Smooth muscle cell (in vitro differentiated cells): ENCODE data around the gene AEBP1. TPM values are rescaled to one million over a fixed set of nuclear protein-coding genes. Genes with fewer than 3 reads are reported as not detected.

Source experiments
- DNase-seq: peaks from one replicate; lab custom pipeline; 2025; ENCODE audit not compliant: unreplicated experiment; lab: John Stamatoyannopoulos, UW
- H2AFZ ChIP-seq: fragments of 200-600 bp; sonication (generic); 2 replicates; pipeline ENCODE4 v1.6.0; 2016; ENCODE audit warnings: antibody characterized with exemption, low read depth, mild to moderate bottlenecking
- H3F3A ChIP-seq: fragments of 200-600 bp; sonication (generic); 2 replicates; pipeline ENCODE4 v1.6.0; 2017; ENCODE audit warnings: antibody characterized with exemption, low read depth
- H3K27ac ChIP-seq: fragments of 200-600 bp; sonication (generic); 2 replicates; pipeline ENCODE4 v1.5.1; 2016; ENCODE audit warnings: low read depth, mild to moderate bottlenecking
- H3K27me3 ChIP-seq: fragments of 200-600 bp; sonication (generic); 2 replicates; pipeline ENCODE4 v1.6.1; 2016; ENCODE audit warnings: low read depth, mild to moderate bottlenecking
- H3K36me3 ChIP-seq: fragments of 200-600 bp; sonication (generic); 2 replicates; pipeline ENCODE4 v1.5.1; 2016; ENCODE audit warnings: low read depth
- H3K4me1 ChIP-seq: fragments of 200-600 bp; sonication (generic); 2 replicates; pipeline ENCODE4 v1.5.1; 2016; ENCODE audit warnings: low read depth
- H3K4me2 ChIP-seq: fragments of 200-600 bp; sonication (generic); 2 replicates; pipeline ENCODE4 v1.6.0; 2016; ENCODE audit warnings: mild to moderate bottlenecking
- H3K4me3 ChIP-seq: fragments of 200-600 bp; sonication (generic); 2 replicates; pipeline ENCODE4 v1.5.1; 2016; ENCODE audit warnings: mild to moderate bottlenecking
- H3K79me2 ChIP-seq: fragments of 200-600 bp; sonication (generic); 2 replicates; pipeline ENCODE4 v1.6.0; 2016; ENCODE audit warnings: low read depth, mild to moderate bottlenecking
- H3K9ac ChIP-seq: fragments of 200-600 bp; sonication (generic); 2 replicates; pipeline ENCODE4 v1.6.0; 2016; ENCODE audit warnings: low read depth
- H3K9me3 ChIP-seq: fragments of 200-600 bp; sonication (generic); replicated peaks from 2 replicates; pipeline ENCODE4 v1.5.1; 2016; ENCODE audit warnings: low read depth
- H4K20me1 ChIP-seq: fragments of 200-600 bp; sonication (generic); 2 replicates; pipeline ENCODE4 v1.6.0; 2016; ENCODE audit warnings: low read depth
- CTCF ChIP-seq: fragments of 200-600 bp; sonication (generic); IDR thresholded peaks from 2 replicates; pipeline ENCODE4 v1.5.1; 2017; ENCODE audit warnings: borderline replicate concordance, mild to moderate bottlenecking, antibody characterized with exemption; ENCODE audit not compliant: insufficient read depth, poor library complexity, severe bottlenecking
- WGBS: methylation state at CpG from one replicate; pipeline ENCODE4 v1.1.7; 2016; ENCODE audit warnings: low lambda C conversion rate; 5-methylcytosine and 5-hydroxymethylcytosine counted together
- polyA plus RNA-seq: library from polyadenylated mRNA; unstranded; fragments of >200 nt; fragmentation: Nextera tagmentation; extraction: Ambion mirVana; gene quantifications from 2 replicates; pipeline ENCODE4 v1.2.1, GENCODE V29; 2016
- total RNA-seq: library from RNA; depleted of rRNA; stranded (reverse); fragments of >200 nt; gene quantifications from 2 replicates; pipeline ENCODE4 v1.2.3, GENCODE V29; 2014

Gene AEBP1
- total and polyA plus RNA-seq, 2 experiments from 2014 or later: 39.7 to 163 TPM

- Histone ChIP-seq H3K4me1 (no peaks in the 10 kb centered on the region), H3K4me2 (no peak overlapping the region), H2AFZ (no peak overlapping the region), H3K79me2 (no peaks in the 10 kb centered on the region), H3K27me3 (no peaks in the 10 kb centered on the region), H3K4me3 (no peak overlapping the region), H3K9ac (no peak overlapping the region), H3K27ac (no peak overlapping the region), H3K9me3 (no peaks in the 10 kb centered on the region), H3F3A (no peaks in the 10 kb centered on the region), H4K20me1 (no peaks in the 10 kb centered on the region), H3K36me3 (no peaks in the 10 kb centered on the region)
- WGBS: 95% methylated on average over 17 of the region's 34 CpGs
- no peak for TF ChIP-seq CTCF
- no peak for DNase-seq
These were observed 9.0 kb downstream of the AEBP1 start for GRCh38 chr7:44112997-44113763.

DNA sequence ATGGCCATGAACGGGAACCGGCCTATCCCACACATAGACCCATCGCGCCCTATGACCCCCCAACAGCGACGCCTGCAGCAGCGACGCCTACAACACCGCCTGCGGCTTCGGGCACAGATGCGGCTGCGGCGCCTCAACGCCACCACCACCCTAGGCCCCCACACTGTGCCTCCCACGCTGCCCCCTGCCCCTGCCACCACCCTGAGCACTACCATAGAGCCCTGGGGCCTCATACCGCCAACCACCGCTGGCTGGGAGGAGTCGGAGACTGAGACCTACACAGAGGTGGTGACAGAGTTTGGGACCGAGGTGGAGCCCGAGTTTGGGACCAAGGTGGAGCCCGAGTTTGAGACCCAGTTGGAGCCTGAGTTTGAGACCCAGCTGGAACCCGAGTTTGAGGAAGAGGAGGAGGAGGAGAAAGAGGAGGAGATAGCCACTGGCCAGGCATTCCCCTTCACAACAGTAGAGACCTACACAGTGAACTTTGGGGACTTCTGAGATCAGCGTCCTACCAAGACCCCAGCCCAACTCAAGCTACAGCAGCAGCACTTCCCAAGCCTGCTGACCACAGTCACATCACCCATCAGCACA lies 9.7 kb downstream of the AEBP1 start:
- no peak overlapping the region for H3K4me2 ChIP-seq
- TF ChIP-seq CTCF: no peak
- H3K79me2 ChIP-seq: no peaks in the 10 kb centered on the region
- no peaks in the 10 kb centered on the region for H3K27me3 ChIP-seq
- H3K9ac ChIP-seq: no peak overlapping the region
- no peaks in the 10 kb centered on the region for H4K20me1 ChIP-seq
- H3F3A ChIP-seq: no peaks in the 10 kb centered on the region
- no peaks in the 10 kb centered on the region for H3K4me1 ChIP-seq
- H3K4me3 ChIP-seq: no peak overlapping the region
- no peak overlapping the region for H3K27ac ChIP-seq
- no peaks in the 10 kb centered on the region for H3K36me3 ChIP-seq
- no peak overlapping the region for H2AFZ ChIP-seq
- no peak for DNase-seq
- no peaks in the 10 kb centered on the region for H3K9me3 ChIP-seq
- WGBS: 94% methylated on average over 24 of the region's 24 CpGs

DNA sequence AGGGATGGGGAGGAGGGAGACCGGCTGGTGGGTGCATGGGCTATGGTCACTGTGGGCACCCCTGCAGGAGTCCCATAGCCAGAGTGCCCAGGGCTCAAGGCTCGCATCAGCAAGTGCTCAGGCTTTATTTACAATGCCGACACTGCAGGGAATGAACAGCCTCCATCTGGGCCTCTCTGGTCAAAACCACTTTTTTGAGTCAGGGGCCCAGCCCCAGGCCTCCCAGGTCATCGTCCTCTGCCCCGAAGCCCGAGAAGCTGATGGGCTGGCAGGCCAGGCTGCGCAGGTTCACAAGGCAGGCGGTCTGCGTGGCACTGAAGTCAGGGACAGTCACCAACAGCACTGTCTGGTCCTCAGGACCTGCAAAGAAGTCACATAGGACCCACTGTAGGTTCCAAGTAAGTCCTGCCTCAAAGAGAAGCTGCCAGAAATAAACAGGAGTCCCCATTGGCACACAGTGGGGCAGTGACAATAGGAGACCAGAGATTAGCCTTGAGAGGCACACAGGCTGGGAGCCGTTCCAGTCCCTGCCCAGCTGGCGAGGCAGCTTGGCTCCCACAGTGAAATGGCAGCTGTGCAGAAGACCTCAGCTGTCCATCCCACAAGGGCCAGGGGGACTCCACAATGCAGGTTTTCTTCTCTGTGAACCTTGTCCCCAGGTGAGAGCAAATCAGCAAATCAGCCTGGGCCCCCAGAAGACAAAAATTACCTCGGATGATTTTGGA lies 10.6 kb downstream of the AEBP1 start:
- no peak for TF ChIP-seq CTCF
- Histone ChIP-seq H4K20me1 (no peaks in the 10 kb centered on the region), H3K9me3 (no peaks in the 10 kb centered on the region), H3K27ac (no peak overlapping the region), H3K4me1 (no peaks in the 10 kb centered on the region), H3F3A (no peaks in the 10 kb centered on the region), H2AFZ (no peak overlapping the region), H3K27me3 (no peaks in the 10 kb centered on the region), H3K4me2 (no peak overlapping the region), H3K79me2 (no peaks in the 10 kb centered on the region), H3K4me3 (no peak overlapping the region), H3K9ac (no peak overlapping the region), H3K36me3 (no peaks in the 10 kb centered on the region)
- 93% methylated on average over 12 of the region's 12 CpGs for WGBS
- no peak for DNase-seq
